Spinal cord (tissue), 10 donors: ENCODE measurements around the gene THSD7A. TPM values are rescaled to one million over a fixed set of nuclear protein-coding genes. Genes with fewer than 3 reads are reported as not detected.
A peak's percentile ranks its signal among the peaks of the same experiment; 100 is the strongest.

Source experiments
- DNase-seq, 6 donors: peaks; one replicate each; pipeline versions ENCODE4 v3.0.0 to v3.0.0-alpha.2; 2013 to 2015; ENCODE audit warnings: low spot score in 6 of 6, low read depth in 4 of 6
- H3K27ac ChIP-seq: one replicate; pipeline ENCODE4 v1.5.1; 2013; ENCODE audit warnings: low read depth, low read length, control low read depth
- H3K27me3 ChIP-seq: one replicate; pipeline ENCODE4 v1.6.1; 2013; ENCODE audit warnings: low read length; ENCODE audit not compliant: control insufficient read depth, insufficient read depth
- H3K36me3 ChIP-seq: one replicate; pipeline ENCODE4 v1.6.1; 2013; ENCODE audit warnings: low read length; ENCODE audit not compliant: control insufficient read depth, insufficient read depth
- H3K4me1 ChIP-seq: one replicate; pipeline ENCODE4 v1.6.1; 2013; ENCODE audit warnings: low read length; ENCODE audit not compliant: control insufficient read depth, insufficient read depth
- H3K4me3 ChIP-seq: one replicate; pipeline ENCODE4 v1.5.1; 2013; ENCODE audit warnings: low read depth, low read length, control low read depth
- H3K9me3 ChIP-seq: one replicate; pipeline ENCODE4 v1.6.1; 2013; ENCODE audit warnings: low read length; ENCODE audit not compliant: control insufficient read depth, insufficient read depth
- WGBS: methylation state at CpG from one replicate; pipeline ENCODE4 v1.1.5; 2013; ENCODE audit warnings: missing lambda C conversion rate; ENCODE audit not compliant: insufficient coverage; 5-methylcytosine and 5-hydroxymethylcytosine counted together
- polyA plus RNA-seq, 2 donors: library from polyadenylated mRNA; unstranded; fragments of 120-200 nt; gene quantifications; one replicate each; pipeline ENCODE4 v1.2.1, GENCODE V29; 2013; ENCODE audit not compliant: insufficient read length in 2 of 2
- total RNA-seq, 2 donors: library from RNA; depleted of rRNA in 1 of 2; stranded (reverse); fragments of 120-200 nt in 1 of 2; fragments of >200 nt in 1 of 2; gene quantifications; one replicate each; pipeline versions ENCODE4 v1.2.3 to v1.2.4, GENCODE V29; 2013 to 2014
- donor health status: healthy.

The THSD7A gene
- total and polyA plus RNA-seq, 4 donors, result 15.7 to 50.5 (median 20.4) TPM

GRCh38 chr7:11412036-11412435, 420.0 kb downstream of the THSD7A start:
- Histone ChIP-seq H3K36me3 (no peaks in the 10 kb centered on the region), H3K27me3 (no peaks in the 10 kb centered on the region), H3K27ac (no peak overlapping the region), H3K4me1 (no peaks in the 10 kb centered on the region), H3K9me3 (no peaks in the 10 kb centered on the region), H3K4me3 (no peak overlapping the region)
- no peak for DNase-seq
- no CpG with 5 or more reads among the region's 2 CpGs for WGBS

GRCh38 chr7:11410656-11411644, 421.0 kb downstream of the THSD7A start:
- H3K4me3 ChIP-seq, result no peak overlapping the region
- DNase-seq, result peak in 1 of 6 donors; percentile 55
- no peaks in the 10 kb centered on the region for H3K36me3 ChIP-seq
- no peaks in the 10 kb centered on the region for H3K9me3 ChIP-seq
- WGBS, result 70% methylated on average over 4 of the region's 8 CpGs
- no peaks in the 10 kb centered on the region for H3K27me3 ChIP-seq
- H3K4me1 ChIP-seq, result no peaks in the 10 kb centered on the region
- no peak overlapping the region for H3K27ac ChIP-seq

DNA sequence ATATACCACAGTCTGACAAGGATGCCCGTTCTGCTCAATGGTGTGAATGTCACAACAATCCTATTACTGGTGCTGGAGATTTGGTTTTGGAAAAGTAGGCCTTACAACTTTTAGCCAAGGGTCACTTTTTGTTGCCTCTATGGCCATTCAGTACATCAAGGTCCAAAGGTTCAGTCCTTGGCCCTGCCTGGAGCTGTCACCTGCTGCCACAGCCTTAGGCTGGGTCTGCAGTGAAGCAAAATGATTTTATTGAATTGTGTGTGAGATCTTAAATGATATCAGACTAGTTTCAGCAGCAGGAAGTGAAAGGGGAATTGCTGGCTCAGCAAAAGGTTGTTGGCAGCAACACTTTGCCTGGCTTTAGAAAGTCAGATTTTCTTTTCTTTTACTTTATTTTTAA, 427.6 kb downstream of the THSD7A start:
- H3K4me3 ChIP-seq, result no peak overlapping the region
- 90% methylated on average over 1 of the region's 1 CpG for WGBS
- DNase-seq, result no peak

GRCh38 chr7:11403781-11404180, 428.2 kb downstream of the THSD7A start:
- no peaks in the 10 kb centered on the region for H3K9me3 ChIP-seq
- WGBS, result no CpG with 5 or more reads among the region's 1 CpG
- H3K36me3 ChIP-seq, result peaks cover 3% of the 10 kb centered on the region
- H3K27me3 ChIP-seq, result no peaks in the 10 kb centered on the region
- H3K4me3 ChIP-seq, result no peak overlapping the region
- no peaks in the 10 kb centered on the region for H3K4me1 ChIP-seq
- no peak overlapping the region for H3K27ac ChIP-seq
- DNase-seq, result peak in 1 of 6 donors; percentile 87

More for the DNA sequence above, 427.6 kb downstream of the THSD7A start:
- H3K27ac ChIP-seq, result no peak overlapping the region
- H3K36me3 ChIP-seq, result peaks cover 3% of the 10 kb centered on the region
- H3K4me1 ChIP-seq, result no peaks in the 10 kb centered on the region
- no peaks in the 10 kb centered on the region for H3K9me3 ChIP-seq
- no peaks in the 10 kb centered on the region for H3K27me3 ChIP-seq

DNA sequence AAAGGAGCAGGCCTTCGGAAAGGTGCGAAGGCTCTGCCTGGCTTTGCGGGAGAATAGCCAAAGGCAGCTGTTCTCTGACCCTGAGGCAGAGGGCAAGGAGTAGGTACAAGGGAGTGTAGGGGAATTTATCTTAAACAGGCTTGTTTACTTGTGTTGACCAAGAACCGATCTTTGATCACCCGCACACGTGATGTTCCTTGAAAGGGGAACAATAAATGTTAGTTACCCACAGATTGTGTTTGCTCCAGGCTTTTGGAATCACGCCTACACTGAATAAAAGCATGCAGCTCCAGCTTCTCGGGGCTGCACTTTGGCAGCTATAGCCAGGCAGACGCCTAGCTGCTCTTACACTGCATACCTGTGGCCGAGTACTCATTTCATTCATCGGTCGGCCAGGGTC, 437.6 kb downstream of the THSD7A start:
- H3K27ac ChIP-seq, result no peak overlapping the region
- DNase-seq, result no peak
- H3K4me3 ChIP-seq, result no peak overlapping the region
- H3K27me3 ChIP-seq, result no peaks in the 10 kb centered on the region
- H3K36me3 ChIP-seq, result peaks cover 14% of the 10 kb centered on the region
- WGBS, result 94% methylated on average over 12 of the region's 12 CpGs
- H3K9me3 ChIP-seq, result no peaks in the 10 kb centered on the region
- no peaks in the 10 kb centered on the region for H3K4me1 ChIP-seq

DNA sequence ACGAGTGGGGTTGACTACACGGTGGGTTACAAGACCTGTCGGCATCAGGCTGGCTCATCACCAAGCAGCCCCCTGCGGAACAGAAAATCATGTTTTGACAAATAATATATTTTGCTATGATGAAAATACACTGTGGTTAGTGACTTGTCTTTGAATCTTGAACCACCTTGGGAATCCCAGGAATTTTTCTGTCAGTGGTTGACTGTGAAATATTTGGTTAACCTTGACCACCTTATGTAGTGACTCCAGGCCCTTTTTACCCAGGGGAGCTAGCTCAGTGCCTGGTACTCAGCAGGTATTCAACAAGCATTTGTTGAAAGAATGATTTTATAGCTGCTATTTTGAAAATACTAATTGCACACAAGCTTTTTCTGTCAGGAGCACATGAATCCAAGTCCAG, 452.4 kb downstream of the THSD7A start:
- no peaks in the 10 kb centered on the region for H3K36me3 ChIP-seq
- peak in 1 of 6 donors; percentile 9 for DNase-seq
- H3K27me3 ChIP-seq, result no peaks in the 10 kb centered on the region
- no CpG with 5 or more reads among the region's 4 CpGs for WGBS
- no peak overlapping the region for H3K4me3 ChIP-seq
- no peaks in the 10 kb centered on the region for H3K9me3 ChIP-seq
- H3K27ac ChIP-seq, result no peak overlapping the region
- H3K4me1 ChIP-seq, result no peaks in the 10 kb centered on the region

DNA sequence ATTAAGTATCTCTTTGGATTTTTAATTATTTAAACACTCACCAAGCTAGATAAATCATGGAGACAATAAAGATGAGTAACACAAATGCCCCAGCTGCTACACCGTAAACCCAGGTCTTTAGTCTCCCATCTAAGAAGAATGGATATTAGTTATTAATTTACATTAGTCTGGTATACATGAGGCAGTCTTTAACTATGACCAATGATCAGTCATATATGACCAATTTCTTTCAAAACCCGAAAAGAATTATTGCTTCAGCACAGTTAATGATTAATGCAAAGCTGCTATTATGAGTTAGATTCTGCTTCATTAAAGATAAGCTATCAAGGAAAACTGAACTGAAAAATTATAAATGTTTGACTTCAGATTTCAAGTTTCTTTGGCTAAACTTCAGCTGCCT, 455.5 kb downstream of the THSD7A start:
- Histone ChIP-seq H3K4me3 (no peak overlapping the region), H3K36me3 (no peaks in the 10 kb centered on the region), H3K27ac (no peak overlapping the region), H3K9me3 (no peaks in the 10 kb centered on the region), H3K27me3 (no peaks in the 10 kb centered on the region), H3K4me1 (no peaks in the 10 kb centered on the region)
- no peak for DNase-seq
- no CpG with 5 or more reads among the region's 2 CpGs for WGBS

DNA sequence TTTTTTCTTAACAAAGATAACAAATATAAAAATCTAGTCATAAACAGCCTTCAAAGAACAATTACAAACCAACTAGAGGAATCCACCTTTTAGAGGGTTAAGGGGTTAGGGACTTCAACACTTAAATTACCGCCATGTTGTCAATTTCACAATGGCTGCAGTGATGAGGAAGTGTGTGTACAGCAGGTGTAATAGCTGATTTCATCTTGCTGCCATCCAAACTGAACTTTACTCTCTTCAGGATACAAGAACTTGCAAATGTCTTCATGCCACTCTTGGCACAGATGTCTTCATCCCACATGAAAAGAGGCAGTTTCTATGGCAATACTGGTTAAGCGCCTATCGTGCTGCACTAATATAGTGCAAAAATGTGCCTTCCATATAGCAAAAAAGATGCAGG, 457.4 kb downstream of the THSD7A start:
- H3K4me3 ChIP-seq, result no peak overlapping the region
- no peak for DNase-seq
- no peaks in the 10 kb centered on the region for H3K27me3 ChIP-seq
- no peaks in the 10 kb centered on the region for H3K36me3 ChIP-seq
- H3K9me3 ChIP-seq, result no peaks in the 10 kb centered on the region
- no peaks in the 10 kb centered on the region for H3K4me1 ChIP-seq
- no peak overlapping the region for H3K27ac ChIP-seq
- WGBS, result no CpG with 5 or more reads among the region's 3 CpGs

GRCh38 chr7:11373546-11374142, 458.4 kb downstream of the THSD7A start:
- Histone ChIP-seq H3K4me3 (no peak overlapping the region), H3K27ac (no peak overlapping the region), H3K27me3 (no peaks in the 10 kb centered on the region), H3K4me1 (no peaks in the 10 kb centered on the region), H3K9me3 (no peaks in the 10 kb centered on the region), H3K36me3 (no peaks in the 10 kb centered on the region)
- 100% methylated on average over 1 of the region's 2 CpGs for WGBS
- peak in 3 of 6 donors; percentile 14 to 79 (median 17) for DNase-seq
